ENCODE measurements around the gene ZGRF1.

GRCh38 chr4:112523008-112523721 lies 113.5 kb downstream of the ZGRF1 start:
- TF ChIP-seq ZNF302 (tag by site-specific recombination; IDR thresholded peaks at IDR 0.05; ENCODE audit: low read depth): no peak
- TF ChIP-seq CTCF (tag by site-specific recombination; IDR thresholded peaks at IDR 0.05): no peak
- no peak for TF ChIP-seq ELK4 (IDR thresholded peaks at IDR 0.05; ENCODE audit: borderline replicate concordance, low read depth, low read length)
- TF ChIP-seq ZNF184 (tag by site-specific recombination; IDR thresholded peaks at IDR 0.05): no peak
- TF ChIP-seq ZNF274 (IDR thresholded peaks at IDR 0.05; ENCODE audit: low read length): no peak
- TF ChIP-seq ZNF274 (tag by site-specific recombination; IDR thresholded peaks at IDR 0.05; ENCODE audit: borderline replicate concordance): no peak
- TF ChIP-seq ZNF24 (tag by site-specific recombination; IDR thresholded peaks at IDR 0.05): no peak
- no peak for TF ChIP-seq ZNF747 (tag by site-specific recombination; IDR thresholded peaks at IDR 0.05)
- no peak for TF ChIP-seq ZNF571 (tag by site-specific recombination; IDR thresholded peaks at IDR 0.05)
- TF ChIP-seq, protein P1, sequence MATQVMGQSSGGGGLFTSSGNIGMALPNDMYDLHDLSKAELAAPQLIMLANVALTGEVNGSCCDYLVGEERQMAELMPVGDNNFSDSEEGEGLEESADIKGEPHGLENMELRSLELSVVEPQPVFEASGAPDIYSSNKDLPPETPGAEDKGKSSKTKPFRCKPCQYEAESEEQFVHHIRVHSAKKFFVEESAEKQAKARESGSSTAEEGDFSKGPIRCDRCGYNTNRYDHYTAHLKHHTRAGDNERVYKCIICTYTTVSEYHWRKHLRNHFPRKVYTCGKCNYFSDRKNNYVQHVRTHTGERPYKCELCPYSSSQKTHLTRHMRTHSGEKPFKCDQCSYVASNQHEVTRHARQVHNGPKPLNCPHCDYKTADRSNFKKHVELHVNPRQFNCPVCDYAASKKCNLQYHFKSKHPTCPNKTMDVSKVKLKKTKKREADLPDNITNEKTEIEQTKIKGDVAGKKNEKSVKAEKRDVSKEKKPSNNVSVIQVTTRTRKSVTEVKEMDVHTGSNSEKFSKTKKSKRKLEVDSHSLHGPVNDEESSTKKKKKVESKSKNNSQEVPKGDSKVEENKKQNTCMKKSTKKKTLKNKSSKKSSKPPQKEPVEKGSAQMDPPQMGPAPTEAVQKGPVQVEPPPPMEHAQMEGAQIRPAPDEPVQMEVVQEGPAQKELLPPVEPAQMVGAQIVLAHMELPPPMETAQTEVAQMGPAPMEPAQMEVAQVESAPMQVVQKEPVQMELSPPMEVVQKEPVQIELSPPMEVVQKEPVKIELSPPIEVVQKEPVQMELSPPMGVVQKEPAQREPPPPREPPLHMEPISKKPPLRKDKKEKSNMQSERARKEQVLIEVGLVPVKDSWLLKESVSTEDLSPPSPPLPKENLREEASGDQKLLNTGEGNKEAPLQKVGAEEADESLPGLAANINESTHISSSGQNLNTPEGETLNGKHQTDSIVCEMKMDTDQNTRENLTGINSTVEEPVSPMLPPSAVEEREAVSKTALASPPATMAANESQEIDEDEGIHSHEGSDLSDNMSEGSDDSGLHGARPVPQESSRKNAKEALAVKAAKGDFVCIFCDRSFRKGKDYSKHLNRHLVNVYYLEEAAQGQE (tag by site-specific recombination; IDR thresholded peaks at IDR 0.05): no peak
- TF ChIP-seq OVOL3 (tag by site-specific recombination; IDR thresholded peaks at IDR 0.05): no peak
- TF ChIP-seq ZNF121 (tag by site-specific recombination; IDR thresholded peaks at IDR 0.05): no peak
- TF ChIP-seq ZNF501 (tag by site-specific recombination; IDR thresholded peaks at IDR 0.05): no peak
- no peak for TF ChIP-seq ZNF549 (tag by site-specific recombination; IDR thresholded peaks at IDR 0.05)
- no peak for TF ChIP-seq ZSCAN5A (tag by site-specific recombination; IDR thresholded peaks at IDR 0.05)

Data from HEK293 (cell line).